GM12878 (cell line): Measurements from ENCODE around the gene SRMS. TPM values are rescaled to one million over a fixed set of nuclear protein-coding genes. Genes with fewer than 3 reads are reported as not detected.

Experiments
- ATAC-seq: fragments of 200-7000 bp; cut with Tn5 transposase; 3 replicates; pipeline ENCODE4 v1.9.1; 2020; ENCODE audit warnings: mild to moderate bottlenecking, moderate library complexity
- BruUV-seq: library from RNA; stranded (reverse); fragments of 400-500 nt; replicated peaks from 2 replicates; lab custom pipeline; 2021; lab: Mats Ljungman, UMichigan
- CTCF ChIA-PET: fragments of 300-600 bp; sonication (Branson Sonifier 250); formaldehyde crosslinking; extraction: SDS; loops from one replicate; lab custom pipeline; 2021; ENCODE audit warnings: inconsistent platforms; lab: Yijun Ruan, JAX
- POLR2A ChIA-PET: fragments of 350-600 bp; formaldehyde crosslinking; extraction: SDS; loops from one replicate; lab custom pipeline; 2021; ENCODE audit warnings: inconsistent platforms; lab: Charles Lee
- RAD21 ChIA-PET: fragments of 300-600 bp; sonication (Branson Sonifier 250); formaldehyde crosslinking; loops from one replicate; lab custom pipeline; 2023; ENCODE audit warnings: antibody characterized with exemption; ENCODE audit not compliant: unreplicated experiment; lab: Charles Lee
- SMC1A ChIA-PET: fragments of 300-600 bp; sonication (Branson Sonifier 250); formaldehyde crosslinking; loops from one replicate; lab custom pipeline; 2023; ENCODE audit not compliant: unreplicated experiment, uncharacterized antibody; lab: Charles Lee
- DNase-seq: peaks from one replicate; pipeline ENCODE4 v3.0.0-alpha.2; 2011; ENCODE audit warnings: low read depth, low spot score
- FAIRE-seq: peaks from 3 replicates; lab custom pipeline; 2011; peaks lifted over from hg19 to GRCh38; lab: Jason Lieb, UNC
- H2AFZ ChIP-seq: 2 replicates; pipeline ENCODE4 v1.6.0; 2011; ENCODE audit warnings: low read depth, low read length, control low read depth; ENCODE audit not compliant: control insufficient read depth
- H3K27ac ChIP-seq: 2 replicates; pipeline ENCODE4 v1.5.1; 2011; ENCODE audit warnings: control low read depth; ENCODE audit not compliant: control insufficient read depth, insufficient read depth
- H3K27me3 ChIP-seq, 2 experiments: replicated peaks in 1 of 2; 2 replicates each; pipeline versions ENCODE4 v1.6.0 to v1.6.1; 2011; ENCODE audit warnings: low read length in 1 of 2; ENCODE audit not compliant: control insufficient read depth in 2 of 2, insufficient read depth in 2 of 2
- H3K36me3 ChIP-seq, 2 experiments: 2 replicates each; pipeline ENCODE4 v1.5.1; 2011; ENCODE audit warnings: low read length in 1 of 2; ENCODE audit not compliant: control insufficient read depth in 2 of 2, insufficient read depth in 2 of 2
- H3K4me1 ChIP-seq: 2 replicates; pipeline ENCODE4 v1.6.1; 2011; ENCODE audit warnings: mild to moderate bottlenecking, low read length, moderate library complexity, mixed read lengths; ENCODE audit not compliant: control insufficient read depth, insufficient read depth
- H3K4me2 ChIP-seq: 2 replicates; pipeline ENCODE4 v1.6.0; 2011; ENCODE audit warnings: control low read depth; ENCODE audit not compliant: control insufficient read depth, insufficient read depth
- H3K4me3 ChIP-seq: fragments of 200-600 bp; sonication (generic); 2 replicates; pipeline ENCODE4 v1.5.1; 2016
- H3K79me2 ChIP-seq: 2 replicates; pipeline ENCODE4 v1.6.0; 2011; ENCODE audit warnings: low read length; ENCODE audit not compliant: control insufficient read depth, insufficient read depth
- H3K9ac ChIP-seq: 2 replicates; pipeline ENCODE4 v1.8.0; 2011; ENCODE audit warnings: low read length, control low read depth, mixed read lengths; ENCODE audit not compliant: control insufficient read depth, insufficient read depth
- H3K9me3 ChIP-seq: replicated peaks from 3 replicates; pipeline ENCODE4 v1.5.1; 2011; ENCODE audit warnings: mild to moderate bottlenecking, low read length; ENCODE audit not compliant: control insufficient read depth, insufficient read depth
- H4K20me1 ChIP-seq: 2 replicates; pipeline ENCODE4 v1.6.0; 2011; ENCODE audit not compliant: control insufficient read depth, insufficient read depth
- EED ChIP-seq: sonication (generic); IDR thresholded peaks from 2 replicates; pipeline ENCODE4 v1.6.1; 2016; ENCODE audit warnings: antibody characterized with exemption, low read depth
- NFYA ChIP-seq: IDR thresholded peaks from 2 replicates; pipeline ENCODE4 v1.6.1; 2011; ENCODE audit warnings: low read depth, mild to moderate bottlenecking, low read length, improper control_type of control experiment, borderline replicate concordance
- RAD51 ChIP-seq: fragments of 450-650 bp; IDR thresholded peaks from 2 replicates; pipeline ENCODE4 v1.6.1; 2016; ENCODE audit warnings: moderate library complexity, mild to moderate bottlenecking, inconsistent platforms
- REST ChIP-seq: IDR thresholded peaks from 2 replicates; pipeline ENCODE4 v1.6.1; 2012; ENCODE audit warnings: mild to moderate bottlenecking, low read depth, low read length
- SUPT20H ChIP-seq: IDR thresholded peaks from 2 replicates; pipeline ENCODE4 v1.6.1; 2011; ENCODE audit warnings: low read depth, mild to moderate bottlenecking, low read length, moderate library complexity, borderline replicate concordance; ENCODE audit not compliant: control insufficient read depth
- ZBTB11 ChIP-seq: fragments of 450-650 bp; formaldehyde crosslinking; IDR thresholded peaks from 2 replicates; pipeline ENCODE4 v1.5.0; 2022; ENCODE audit warnings: mild to moderate bottlenecking, missing genetic modification characterization
- ZNF622 ChIP-seq: fragments of 450-650 bp; IDR thresholded peaks from 2 replicates; pipeline ENCODE4 v1.6.1; 2017; ENCODE audit warnings: mild to moderate bottlenecking, inconsistent platforms
- WGBS: methylation state at CpG from one replicate; pipeline ENCODE4 v1.1.6; 2016; ENCODE audit warnings: low lambda C conversion rate; ENCODE audit not compliant: insufficient replicate concordance, insufficient coverage; ENCODE audit errors: missing lambda C conversion rate; 5-methylcytosine and 5-hydroxymethylcytosine counted together
- in situ Hi-C: fragments of 300-500 bp; cut with MboI; formaldehyde crosslinking; loops from 9 replicates; pipeline ENCODE4 v1.14.3; 2018; ENCODE audit warnings: mixed read lengths
- intact Hi-C: fragments of 100-400 bp; cut with micrococcal nuclease; formaldehyde crosslinking; loops from one replicate; pipeline ENCODE4 v1.14.2; 2022; ENCODE audit not compliant: unreplicated experiment
- polyA plus RNA-seq, 11 experiments: library from polyadenylated mRNA; depleted of rRNA in 4 of 11; unstranded in 6 of 11; stranded (reverse) in 5 of 11; fragments of >200 nt; fragmentation: Nextera tagmentation in 4 of 11; fragmentation: Illumina TruSeq in 1 of 11; extraction: Ambion mirVana in 4 of 11; extraction: Trizol in 1 of 11; gene quantifications; 1 replicate in 1 of 11; 2 replicates in 10 of 11; pipeline versions ENCODE4 v1.2.1 to v1.2.3, GENCODE V29; 2011 to 2016; ENCODE audit warnings: inconsistent platforms in 2 of 11, missing spikeins in 2 of 11, low read depth in 1 of 11
- total RNA-seq, 4 experiments: library from RNA; depleted of rRNA in 3 of 4; stranded (reverse); fragments of >200 nt in 3 of 4; fragmentation: Illumina TruSeq in 1 of 4; extraction: Trizol in 1 of 4; gene quantifications; 2 replicates each; pipeline versions ENCODE4 v1.2.1 to v1.2.3, GENCODE V29; 2013 to 2021

The SRMS gene
- total and polyA plus RNA-seq, 10 of the 15 experiments (the other 5 are each of a cell fraction or from before 2014, with no cell fraction given): not detected

GRCh38 chr20:63568986-63569949, 21.7 kb upstream of the SRMS start (continued):
- TF ChIP-seq ZBTB11 (CRISPR knock-in tag): no peak
- no peak for TF ChIP-seq EED
- TF ChIP-seq NFYA: no peak
- TF ChIP-seq, all 136 proteins: peak for 0

- WGBS: 14% methylated on average over 37 of the region's 43 CpGs
- ATAC-seq (peak; percentile 40), FAIRE-seq (no peak), DNase-seq (no peak)
- Histone ChIP-seq H3K36me3 (no peaks in the 10 kb centered on the region), H2AFZ (no peak overlapping the region), H3K79me2 (0 out of 2 replicates have a peak, but pooled peaks cover 2% of the 10 kb centered on the region), H3K9ac (no peak overlapping the region), H4K20me1 (no peaks in the 10 kb centered on the region), H3K9me3 (no peaks in the 10 kb centered on the region; the same call in 2 of the 3 replicates), H3K27me3 (no peaks in the 10 kb centered on the region), H3K27ac (no peak overlapping the region), H3K4me1 (peaks cover 28% of the 10 kb centered on the region), H3K4me2 (peak overlapping the region; percentile 82), H3K4me3 (no peak overlapping the region)
- in situ Hi-C loops (no loop called here), intact Hi-C loops (no loop called here)
- RAD21 ChIA-PET: interaction anchor here (1.2 to 1.9 kb wide), 2 partner anchors 31 to 73 kb away, joined by 3 to 6 read pairs; partner anchors contain the start of gene PTK6
- CTCF ChIA-PET: interaction anchor here (0.7 to 2.3 kb wide), 3 partner anchors 14 to 127 kb away, joined by 3 to 5 read pairs (median 4); partner anchors contain the start of gene PTK6
- SMC1A ChIA-PET: interaction anchor here (0.7 to 1.2 kb wide), 3 partner anchors 14 to 405 kb away, joined by 3 to 5 read pairs (median 3); no protein-coding TSS in a partner anchor
- POLR2A ChIA-PET: interaction anchor here (1.4 to 1.6 kb wide), 2 partner anchors 16 to 59 kb away, joined by 3 to 8 read pairs; partner anchors contain the start of gene GMEB2
- no TSS peak for BruUV-seq
- TF ChIP-seq RAD51 (no peak), ZNF622 (no peak), REST (no peak), SUPT20H (no peak)
Observed at GRCh38 chr20:63568170-63568981, 20.8 kb upstream of the SRMS start.
